Activated T-helper 9 cell treated with anti-CD3 and anti-CD28 coated beads, Interleukin-2, amount 50 U/mL, for 16 hours (primary cell): ENCODE data around the gene SYNPO2.
"Not testable (repeated sequence)": the region's sequence is repeated elsewhere in the genome, so short reads cannot be mapped to it uniquely, and the experiment has no call there.

Experiments
- DNase-seq: peaks from one replicate; pipeline ENCODE4 v3.0.0-alpha.2; 2020; ENCODE audit warnings: low read depth

The SYNPO2 gene

GRCh38 chr4:119005928-119006460, 117.3 kb downstream of the SYNPO2 start:
- DNase-seq: no peak

- no peak for DNase-seq
These were observed 120.1 kb downstream of the SYNPO2 start for GRCh38 chr4:119008761-119009160.

DNA sequence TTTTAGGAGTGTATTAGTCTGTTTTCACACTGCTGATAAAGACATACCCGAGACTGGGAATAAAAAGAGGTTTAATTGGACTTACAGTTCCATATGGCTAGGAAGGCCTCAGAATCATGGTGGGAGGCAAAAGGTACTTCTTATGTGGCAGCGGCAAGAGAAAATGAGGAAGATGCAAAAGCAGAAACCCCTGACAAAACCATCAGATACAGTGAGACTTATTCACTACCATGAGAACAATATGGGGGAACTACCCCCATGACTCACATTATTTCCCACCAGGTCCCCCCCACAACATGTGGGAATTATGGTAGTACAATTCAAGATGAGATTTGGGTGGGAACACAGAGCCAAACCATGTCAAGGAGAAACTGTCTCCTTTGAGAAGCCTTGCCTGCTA, 121.6 kb downstream of the SYNPO2 start:
- not testable (repeated sequence) for DNase-seq

- no peak for DNase-seq
These were observed 122.4 kb downstream of the SYNPO2 start for GRCh38 chr4:119010909-119011606.

DNA sequence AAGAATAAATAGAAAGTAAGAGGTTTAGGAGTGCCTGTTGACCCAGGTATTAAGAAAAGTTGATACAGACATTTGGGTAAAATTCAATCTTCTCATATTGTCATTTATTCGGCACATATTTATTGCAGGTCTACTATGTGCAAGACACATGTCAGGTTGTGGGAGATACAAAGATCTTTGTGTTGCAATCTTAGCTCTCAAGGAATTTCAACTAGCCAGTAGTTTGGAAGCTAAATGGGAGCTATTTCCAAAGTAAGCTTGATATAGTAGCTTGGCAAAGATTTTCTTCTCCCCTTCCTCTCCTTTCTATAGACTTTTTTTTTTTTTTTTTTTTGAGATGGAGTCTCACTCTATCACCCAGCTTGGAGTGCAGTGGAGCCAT, 122.9 kb downstream of the SYNPO2 start:
- no peak for DNase-seq

DNA sequence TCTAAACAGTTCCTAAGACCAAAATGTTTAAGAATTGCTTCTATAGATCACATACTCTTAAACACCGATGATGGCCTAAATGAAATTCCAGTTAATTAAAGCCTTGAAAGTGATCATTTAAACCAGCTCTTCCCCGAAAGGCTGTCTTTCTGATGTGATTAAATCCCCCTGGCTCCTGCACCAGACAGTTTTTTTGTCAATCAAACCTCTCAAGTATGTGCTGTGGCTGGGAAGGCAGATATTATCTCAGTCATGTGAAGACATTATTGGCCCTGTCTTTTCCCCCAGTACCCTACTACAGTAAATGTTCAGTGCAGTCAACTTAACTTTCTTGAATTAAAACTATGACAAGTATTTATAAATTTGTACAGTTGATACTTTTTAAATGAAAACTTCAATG, 126.0 kb downstream of the SYNPO2 start:
- DNase-seq: no peak

DNA sequence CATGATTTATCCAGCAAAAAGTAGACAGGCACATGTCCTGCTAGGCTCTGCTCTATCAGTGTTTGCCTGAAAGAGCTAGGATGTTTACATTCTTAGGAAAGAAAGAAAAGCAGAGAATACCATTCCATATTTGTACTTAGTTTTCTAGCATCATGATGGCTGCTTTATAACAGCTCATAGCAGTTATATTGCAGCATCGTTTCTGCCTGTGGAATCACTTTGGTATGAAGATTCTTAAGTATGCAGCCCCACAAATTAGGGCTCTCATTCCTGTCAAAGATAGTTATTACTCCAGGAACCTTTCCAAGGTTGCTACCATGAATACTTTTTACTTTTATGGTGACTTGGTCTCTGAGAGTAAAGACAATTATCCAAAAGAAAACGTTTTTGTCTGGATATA, 128.0 kb downstream of the SYNPO2 start:
- DNase-seq: no peak

- DNase-seq: no peak
These were observed 129.0 kb downstream of the SYNPO2 start for GRCh38 chr4:119017636-119018035.

DNA sequence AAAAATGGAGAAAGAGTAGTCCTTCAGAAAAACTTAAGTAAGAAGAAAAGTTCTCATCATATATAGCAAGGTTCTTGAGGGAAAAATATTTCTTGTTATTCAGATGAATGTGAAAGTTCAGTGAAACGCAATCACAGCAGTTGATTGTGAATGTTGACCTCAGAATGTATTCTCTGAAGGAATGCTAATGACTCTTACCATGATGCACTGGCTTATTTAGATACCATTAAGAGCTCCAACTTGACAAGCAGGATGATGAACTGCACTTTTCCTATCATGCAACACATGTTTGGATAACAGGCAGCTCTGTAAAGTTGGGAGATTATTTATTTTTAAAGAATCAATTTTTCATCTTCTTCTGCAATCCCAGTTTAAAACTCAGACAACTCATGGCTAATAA, 131.5 kb downstream of the SYNPO2 start:
- no peak for DNase-seq

DNA sequence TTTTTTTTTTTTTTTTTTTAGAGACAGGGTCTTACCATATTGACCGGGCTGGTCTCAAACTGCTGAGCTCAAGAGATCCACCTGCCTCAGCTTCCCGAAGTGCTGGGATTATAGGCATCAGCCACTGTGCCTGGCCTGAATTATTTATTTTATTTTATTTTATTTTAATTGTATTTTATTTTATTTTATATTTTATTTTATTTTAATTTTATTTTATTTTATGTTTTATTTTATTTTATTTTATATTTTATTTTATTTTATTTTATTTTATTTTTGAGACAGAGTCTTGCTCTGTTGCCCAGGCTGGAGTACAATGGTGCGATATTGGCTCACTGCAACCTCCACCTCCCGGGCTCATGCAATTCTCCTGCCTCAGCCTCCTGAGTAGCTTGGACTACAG, 133.9 kb downstream of the SYNPO2 start:
- not testable (repeated sequence) for DNase-seq

- no peak for DNase-seq
These were observed 135.4 kb downstream of the SYNPO2 start for GRCh38 chr4:119024102-119024501.

- no peak for DNase-seq
These were observed 136.8 kb downstream of the SYNPO2 start for GRCh38 chr4:119025420-119025819.

- no peak for DNase-seq
These were observed 137.4 kb downstream of the SYNPO2 start for GRCh38 chr4:119025916-119026661.

- no peak for DNase-seq
These were observed 138.2 kb downstream of the SYNPO2 start for GRCh38 chr4:119026662-119027444.

GRCh38 chr4:119027811-119028210, 139.2 kb downstream of the SYNPO2 start:
- DNase-seq: no peak

- DNase-seq: no peak
These were observed 139.6 kb downstream of the SYNPO2 start for GRCh38 chr4:119028296-119028695.

GRCh38 chr4:119029847-119030535, 141.3 kb downstream of the SYNPO2 start:
- no peak for DNase-seq

GRCh38 chr4:119030536-119030890, 141.9 kb downstream of the SYNPO2 start:
- DNase-seq: no peak

GRCh38 chr4:119031218-119031617, 142.6 kb downstream of the SYNPO2 start:
- DNase-seq: no peak

GRCh38 chr4:119032921-119033685, 144.4 kb downstream of the SYNPO2 start:
- DNase-seq: no peak

DNA sequence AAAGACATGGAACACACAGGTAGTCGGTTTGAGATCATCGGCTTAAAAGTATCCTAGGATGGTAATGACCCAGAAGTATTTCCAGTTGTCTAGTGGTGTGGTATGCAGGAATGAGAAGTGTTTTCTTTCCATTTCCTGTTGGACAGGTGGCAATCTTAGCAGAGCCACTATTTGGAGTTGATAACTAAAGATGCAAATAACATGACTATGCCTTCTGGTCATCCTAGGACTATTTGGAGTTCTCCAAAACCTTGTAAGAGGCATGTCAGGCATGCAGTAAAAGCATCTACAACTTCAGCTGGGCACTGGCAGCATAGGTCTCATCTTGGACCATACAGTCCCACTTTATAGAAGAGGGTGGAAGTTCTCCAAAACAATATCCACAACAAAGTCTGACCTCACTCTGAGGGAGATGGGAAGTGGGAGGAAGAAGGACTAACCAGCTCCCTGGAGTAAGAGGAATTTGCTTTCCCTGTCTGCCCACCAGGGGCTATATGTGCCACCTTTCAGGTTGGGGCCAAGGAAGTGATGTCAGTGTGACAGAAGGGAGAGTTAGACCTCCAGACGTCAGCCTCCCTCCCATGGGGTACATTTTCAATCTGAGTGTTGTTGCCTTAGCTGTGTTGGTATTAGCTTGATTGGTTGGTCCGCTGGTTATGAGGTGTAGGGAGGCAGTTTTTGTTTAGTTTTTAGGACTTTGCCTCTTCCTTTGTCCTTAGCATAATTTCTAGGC, 145.8 kb downstream of the SYNPO2 start:
- DNase-seq: no peak
